Measurements from ENCODE around the gene GPR132. TPM values are rescaled to one million over a fixed set of nuclear protein-coding genes. Genes with fewer than 3 reads are reported as not detected.

GPR132 gene
- total and polyA plus RNA-seq, 9 of the 15 experiments (the other 6 are each of a cell fraction or from before 2014, with no cell fraction given): 0.01 to 1.1 (median 0.25) TPM; not detected in 1

DNA sequence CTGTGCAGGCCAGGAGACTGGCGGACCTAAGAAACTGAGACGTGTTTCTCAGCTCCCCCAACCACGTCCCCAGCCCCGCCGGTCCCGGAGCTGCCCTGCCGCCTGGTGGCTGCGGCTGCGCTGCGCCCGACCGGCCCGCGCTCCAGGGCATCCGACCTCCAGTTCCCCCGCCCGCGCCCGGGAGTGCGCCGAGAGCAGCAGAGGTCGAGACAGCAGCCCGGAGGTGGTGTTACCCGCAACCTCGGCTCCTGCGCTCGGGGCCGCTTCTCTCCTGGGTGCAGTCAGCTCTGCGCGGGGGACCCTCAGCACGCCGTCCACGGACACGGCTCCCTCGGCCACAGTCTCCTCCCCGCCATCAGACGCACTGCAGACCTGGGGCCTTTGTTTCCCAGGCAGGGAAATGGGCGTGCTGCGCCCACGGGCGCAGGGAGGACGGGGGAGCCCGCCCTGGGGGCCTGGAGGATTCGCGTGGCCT lies 21.6 kb upstream of the GPR132 start (continued):
- TF ChIP-seq MAZ (CRISPR knock-in tag; conservative IDR thresholded peaks at IDR 0.05 in 1 of 2, IDR thresholded peaks at IDR 0.05 in 1 of 2) (peak; percentile 85 to 96), RCOR1 (IDR thresholded peaks at IDR 0.05; ENCODE audit: borderline replicate concordance in 1 of 2, low read depth in 2 of 2, low read length in 2 of 2) (peak in 1 of 2 experiments; percentile 62; a peak in 1 of 4 replicates), ZC3H4 (CRISPR knock-in tag; IDR thresholded peaks at IDR 0.05; ENCODE audit: borderline replicate concordance) (no peak), SMARCA5 (IDR thresholded peaks at IDR 0.05) (0 out of 2 replicates have a peak, but pooled peaks have one; percentile 19), ZC3H11A (IDR thresholded peaks at IDR 0.05; ENCODE audit: low read depth, low read length) (no peak), CXXC5 (CRISPR knock-in tag; IDR thresholded peaks at IDR 0.05) (peak; percentile 62), NRF1 (conservative IDR thresholded peaks at IDR 0.05 in 1 of 2, IDR thresholded peaks at IDR 0.05 in 1 of 2) (peak; percentile 80 to 84), FIP1L1 (IDR thresholded peaks at IDR 0.05; ENCODE audit: low read depth, low read length, poor library complexity, severe bottlenecking) (peak; percentile 71), POLR2A (conservative IDR thresholded peaks at IDR 0.05) (0 out of 2 replicates have a peak, but pooled peaks have one; percentile 34), ZEB2 (IDR thresholded peaks at IDR 0.05) (no peak), ZNF707 (CRISPR knock-in tag; conservative IDR thresholded peaks at IDR 0.05) (no peak), PTBP1 (IDR thresholded peaks at IDR 0.05; ENCODE audit: low read depth, low read length) (no peak), GABPB1 (CRISPR knock-in tag; IDR thresholded peaks at IDR 0.05) (peak; percentile 77; the same call in 1 of the 2 replicates), SPI1 (IDR thresholded peaks at IDR 0.05; ENCODE audit: borderline replicate concordance, low read depth, low read length) (peak; percentile 38; the same call in 1 of the 2 replicates)
- TF ChIP-seq, protein P1, sequence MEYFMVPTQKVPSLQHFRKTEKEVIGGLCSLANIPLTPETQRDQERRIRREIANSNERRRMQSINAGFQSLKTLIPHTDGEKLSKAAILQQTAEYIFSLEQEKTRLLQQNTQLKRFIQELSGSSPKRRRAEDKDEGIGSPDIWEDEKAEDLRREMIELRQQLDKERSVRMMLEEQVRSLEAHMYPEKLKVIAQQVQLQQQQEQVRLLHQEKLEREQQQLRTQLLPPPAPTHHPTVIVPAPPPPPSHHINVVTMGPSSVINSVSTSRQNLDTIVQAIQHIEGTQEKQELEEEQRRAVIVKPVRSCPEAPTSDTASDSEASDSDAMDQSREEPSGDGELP (CRISPR knock-in tag; IDR thresholded peaks at IDR 0.05; ENCODE audit: borderline replicate concordance): peak; percentile 44; the same call in 1 of the 2 replicates
- TF ChIP-seq, protein P2, sequence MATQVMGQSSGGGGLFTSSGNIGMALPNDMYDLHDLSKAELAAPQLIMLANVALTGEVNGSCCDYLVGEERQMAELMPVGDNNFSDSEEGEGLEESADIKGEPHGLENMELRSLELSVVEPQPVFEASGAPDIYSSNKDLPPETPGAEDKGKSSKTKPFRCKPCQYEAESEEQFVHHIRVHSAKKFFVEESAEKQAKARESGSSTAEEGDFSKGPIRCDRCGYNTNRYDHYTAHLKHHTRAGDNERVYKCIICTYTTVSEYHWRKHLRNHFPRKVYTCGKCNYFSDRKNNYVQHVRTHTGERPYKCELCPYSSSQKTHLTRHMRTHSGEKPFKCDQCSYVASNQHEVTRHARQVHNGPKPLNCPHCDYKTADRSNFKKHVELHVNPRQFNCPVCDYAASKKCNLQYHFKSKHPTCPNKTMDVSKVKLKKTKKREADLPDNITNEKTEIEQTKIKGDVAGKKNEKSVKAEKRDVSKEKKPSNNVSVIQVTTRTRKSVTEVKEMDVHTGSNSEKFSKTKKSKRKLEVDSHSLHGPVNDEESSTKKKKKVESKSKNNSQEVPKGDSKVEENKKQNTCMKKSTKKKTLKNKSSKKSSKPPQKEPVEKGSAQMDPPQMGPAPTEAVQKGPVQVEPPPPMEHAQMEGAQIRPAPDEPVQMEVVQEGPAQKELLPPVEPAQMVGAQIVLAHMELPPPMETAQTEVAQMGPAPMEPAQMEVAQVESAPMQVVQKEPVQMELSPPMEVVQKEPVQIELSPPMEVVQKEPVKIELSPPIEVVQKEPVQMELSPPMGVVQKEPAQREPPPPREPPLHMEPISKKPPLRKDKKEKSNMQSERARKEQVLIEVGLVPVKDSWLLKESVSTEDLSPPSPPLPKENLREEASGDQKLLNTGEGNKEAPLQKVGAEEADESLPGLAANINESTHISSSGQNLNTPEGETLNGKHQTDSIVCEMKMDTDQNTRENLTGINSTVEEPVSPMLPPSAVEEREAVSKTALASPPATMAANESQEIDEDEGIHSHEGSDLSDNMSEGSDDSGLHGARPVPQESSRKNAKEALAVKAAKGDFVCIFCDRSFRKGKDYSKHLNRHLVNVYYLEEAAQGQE (IDR thresholded peaks at IDR 0.05; ENCODE audit: borderline replicate concordance): peak; percentile 81
- TF ChIP-seq, protein P2 (CRISPR knock-in tag; IDR thresholded peaks at IDR 0.05; ENCODE audit: low read depth): no peak
- TF ChIP-seq, protein P3, sequence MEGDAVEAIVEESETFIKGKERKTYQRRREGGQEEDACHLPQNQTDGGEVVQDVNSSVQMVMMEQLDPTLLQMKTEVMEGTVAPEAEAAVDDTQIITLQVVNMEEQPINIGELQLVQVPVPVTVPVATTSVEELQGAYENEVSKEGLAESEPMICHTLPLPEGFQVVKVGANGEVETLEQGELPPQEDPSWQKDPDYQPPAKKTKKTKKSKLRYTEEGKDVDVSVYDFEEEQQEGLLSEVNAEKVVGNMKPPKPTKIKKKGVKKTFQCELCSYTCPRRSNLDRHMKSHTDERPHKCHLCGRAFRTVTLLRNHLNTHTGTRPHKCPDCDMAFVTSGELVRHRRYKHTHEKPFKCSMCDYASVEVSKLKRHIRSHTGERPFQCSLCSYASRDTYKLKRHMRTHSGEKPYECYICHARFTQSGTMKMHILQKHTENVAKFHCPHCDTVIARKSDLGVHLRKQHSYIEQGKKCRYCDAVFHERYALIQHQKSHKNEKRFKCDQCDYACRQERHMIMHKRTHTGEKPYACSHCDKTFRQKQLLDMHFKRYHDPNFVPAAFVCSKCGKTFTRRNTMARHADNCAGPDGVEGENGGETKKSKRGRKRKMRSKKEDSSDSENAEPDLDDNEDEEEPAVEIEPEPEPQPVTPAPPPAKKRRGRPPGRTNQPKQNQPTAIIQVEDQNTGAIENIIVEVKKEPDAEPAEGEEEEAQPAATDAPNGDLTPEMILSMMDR (IDR thresholded peaks at IDR 0.05 in 2 of 3, conservative IDR thresholded peaks at IDR 0.05 in 1 of 3; ENCODE audit: insufficient read depth in 2 of 3, low read depth in 1 of 3, low read length in 3 of 3): peak; percentile 74 to 91 (median 83)

Data from K562 (cell line).